Measurements from ENCODE around the gene CCDC91.
"Not testable (repeated sequence)": the region's sequence is repeated elsewhere in the genome, so short reads cannot be mapped to it uniquely, and the experiment has no call there.

The CCDC91 gene

GRCh38 chr12:28186500-28186899, 3.8 kb upstream of the CCDC91 start:
- no peak for DNase-seq

- DNase-seq, result peak; percentile 6
Measured at GRCh38 chr12:28189784-28190320, 404 bp upstream of the CCDC91 start.

GRCh38 chr12:28191051-28192048, 1.1 kb downstream of the CCDC91 start:
- no peak for DNase-seq

DNA sequence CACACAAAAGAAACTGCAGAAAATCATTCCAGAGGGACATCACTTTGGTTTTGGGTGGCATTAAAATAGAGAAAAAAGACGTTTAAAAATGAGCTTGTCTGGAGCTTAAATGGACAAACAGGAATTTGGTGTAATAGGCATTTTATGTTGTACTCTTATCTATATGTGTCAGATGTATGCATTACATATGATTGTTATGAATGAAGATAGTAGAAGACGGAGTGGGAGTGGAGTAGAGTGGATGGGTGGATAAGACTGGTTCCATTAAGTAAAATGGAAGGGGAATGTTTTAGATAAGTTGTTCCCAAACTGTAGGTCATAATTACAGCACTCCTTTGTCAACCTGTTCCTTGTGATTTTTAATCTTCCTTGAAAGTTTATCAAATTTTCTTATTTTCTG, 1.9 kb downstream of the CCDC91 start:
- no peak for DNase-seq

DNA sequence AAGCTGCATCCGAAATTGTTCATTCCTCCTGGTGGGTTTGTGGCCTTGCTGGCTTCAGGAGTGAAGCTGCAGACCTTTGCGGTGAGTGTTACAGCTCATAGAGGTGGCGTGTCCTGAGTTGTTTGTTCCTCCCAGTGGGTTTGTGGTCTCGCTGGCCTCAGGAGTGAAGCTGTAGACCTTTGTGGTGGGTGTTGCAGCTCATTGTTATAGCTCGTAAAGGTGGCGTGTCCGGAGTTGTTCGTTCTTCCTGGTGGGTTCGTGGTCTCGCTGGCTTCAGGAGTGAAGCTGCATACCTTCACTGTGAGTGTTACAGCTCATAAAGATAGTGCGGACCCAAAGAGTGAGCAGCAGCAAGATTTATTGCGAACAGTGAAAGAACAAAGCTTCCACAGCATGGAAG, 4.4 kb downstream of the CCDC91 start:
- DNase-seq, result not testable (repeated sequence)

- DNase-seq, result not testable (repeated sequence)
Measured at GRCh38 chr12:28201136-28201535, 10.9 kb downstream of the CCDC91 start.

DNA sequence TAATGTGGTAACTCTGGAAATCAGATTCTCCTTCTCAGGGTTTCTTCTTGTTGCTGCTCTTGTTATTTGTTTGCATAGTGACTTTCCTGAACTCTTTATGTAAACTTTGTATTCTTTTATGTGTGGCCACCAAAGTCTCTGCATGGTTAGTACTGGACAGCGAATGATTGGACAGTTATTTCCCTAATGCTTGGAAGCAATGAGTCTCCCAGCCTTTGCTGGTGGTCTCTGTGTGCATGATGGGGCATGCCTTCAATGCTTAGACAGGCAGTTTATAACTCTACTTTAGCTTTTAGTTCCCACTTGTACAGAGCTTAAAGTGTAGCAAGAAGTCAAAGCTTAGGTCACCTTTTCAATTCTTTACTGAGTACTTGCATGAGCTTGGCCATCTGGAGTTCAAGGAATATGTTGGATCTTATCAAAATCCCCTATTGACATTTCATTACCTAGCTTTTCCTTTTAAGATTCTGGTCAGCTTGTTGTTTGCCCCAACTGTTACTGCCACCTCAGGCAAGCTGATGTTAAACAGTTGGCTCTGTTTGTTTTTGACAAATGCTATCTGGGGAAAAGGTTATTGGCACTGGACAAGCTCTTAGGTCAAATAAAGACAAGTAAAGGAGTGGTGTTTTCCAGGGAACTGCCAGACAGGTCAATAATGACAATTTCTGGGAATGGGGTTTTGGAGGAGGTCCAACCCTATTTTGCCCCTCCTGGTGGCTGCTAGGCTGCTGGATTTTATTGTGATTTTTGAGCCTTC, 12.3 kb downstream of the CCDC91 start:
- no peak for DNase-seq

DNA sequence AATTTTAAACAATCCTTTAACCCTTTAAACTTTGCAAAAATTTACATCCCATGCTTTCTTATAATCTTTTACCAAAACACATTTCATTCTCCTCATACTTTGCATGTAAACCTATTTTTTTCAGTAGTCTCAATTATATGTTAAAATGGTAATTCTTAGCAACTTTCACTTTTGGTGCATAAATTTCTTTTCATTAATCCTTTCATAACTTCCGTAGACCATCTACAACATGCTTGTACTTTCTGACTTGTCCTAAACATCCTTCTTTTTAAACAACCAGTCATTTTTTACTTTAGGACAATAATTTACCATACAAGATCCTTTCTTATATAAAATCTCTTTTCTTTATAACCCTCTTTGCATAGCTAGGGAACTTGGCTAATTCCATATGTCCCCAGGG, 19.5 kb downstream of the CCDC91 start:
- peak; percentile 0 for DNase-seq

DNA sequence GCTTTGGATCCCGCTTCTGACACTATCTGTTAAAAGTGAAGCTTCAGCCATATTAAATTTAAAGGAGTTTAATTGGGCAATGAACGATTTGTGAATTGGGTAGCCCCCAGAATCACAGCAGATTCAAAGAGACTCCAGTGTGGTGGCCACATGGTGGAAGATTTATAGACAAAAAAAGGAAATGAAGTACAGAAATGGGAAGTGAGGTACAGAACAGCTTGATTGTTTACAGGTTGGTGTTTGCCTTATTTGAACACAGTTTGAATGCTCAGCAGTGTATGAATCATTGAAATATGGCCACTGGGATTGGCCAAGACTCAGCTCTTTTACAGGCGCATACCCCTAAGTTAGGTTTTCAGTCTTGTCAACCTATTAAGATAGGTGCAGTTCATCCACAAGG, 21.9 kb downstream of the CCDC91 start:
- no peak for DNase-seq

GRCh38 chr12:28215021-28215420, 24.8 kb downstream of the CCDC91 start:
- no peak for DNase-seq

DNA sequence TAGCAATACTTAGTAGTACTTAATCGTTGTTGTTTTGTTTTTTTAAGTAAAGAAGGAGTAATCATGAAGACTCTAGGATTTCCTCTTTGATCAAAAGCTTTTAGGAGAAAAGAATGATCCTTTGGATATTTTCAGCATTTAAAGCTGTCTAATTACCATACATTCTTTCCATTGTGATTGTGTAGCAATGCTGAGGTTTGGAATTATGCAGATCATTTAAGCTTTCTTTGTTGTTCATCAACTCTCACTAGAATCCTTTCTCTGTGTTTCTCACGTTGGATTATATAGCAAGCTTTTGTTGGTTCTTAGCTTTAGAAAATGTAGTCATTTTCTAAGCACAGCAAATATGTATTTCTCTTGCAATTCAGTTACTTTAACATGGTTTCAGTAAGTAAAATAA, 25.8 kb downstream of the CCDC91 start:
- DNase-seq, result no peak

DNA sequence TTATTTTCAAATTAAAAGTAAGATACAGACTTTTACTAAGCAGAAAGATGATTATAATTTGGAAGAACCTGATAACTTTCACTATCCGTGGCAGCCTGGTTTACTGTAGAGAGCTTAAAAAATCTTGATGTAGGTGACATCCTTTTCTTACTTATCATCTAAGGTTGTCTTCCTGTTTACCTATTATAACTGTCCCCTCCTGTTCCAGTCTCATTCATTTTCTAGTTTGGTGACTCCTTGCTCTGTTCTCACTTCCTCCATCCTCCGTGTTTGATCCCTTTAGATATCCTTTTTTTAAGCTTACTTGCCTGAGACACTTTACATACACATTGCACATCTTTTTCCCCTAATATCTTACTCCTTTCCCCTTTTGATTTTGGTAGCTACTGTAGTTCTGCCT, 27.5 kb downstream of the CCDC91 start:
- DNase-seq, result no peak

DNA sequence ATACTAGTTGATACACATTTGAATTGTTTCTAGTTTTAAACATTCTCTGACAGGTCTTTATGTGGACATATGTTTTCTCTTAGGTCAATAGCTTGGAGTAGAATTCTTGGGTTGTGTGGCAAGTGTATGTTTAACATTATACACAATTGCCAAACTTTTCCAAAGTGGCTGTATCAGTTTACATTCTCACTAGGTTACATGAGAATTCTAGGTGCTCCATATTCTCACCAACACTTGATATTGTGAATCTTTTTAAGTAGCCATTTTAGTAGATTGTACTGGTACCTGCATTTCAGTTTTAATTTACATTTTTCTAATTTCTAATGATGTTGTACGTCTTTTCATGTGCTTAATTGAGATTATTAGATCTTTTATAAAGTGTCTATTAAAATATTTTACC, 28.6 kb downstream of the CCDC91 start:
- no peak for DNase-seq

GRCh38 chr12:28219827-28220226, 29.6 kb downstream of the CCDC91 start:
- no peak for DNase-seq

GRCh38 chr12:28222081-28222700, 31.9 kb downstream of the CCDC91 start:
- DNase-seq, result no peak

GRCh38 chr12:28223025-28223554, 32.8 kb downstream of the CCDC91 start:
- DNase-seq, result no peak

GRCh38 chr12:28223858-28224257, 33.6 kb downstream of the CCDC91 start:
- DNase-seq, result no peak

GRCh38 chr12:28226705-28227104, 36.4 kb downstream of the CCDC91 start:
- DNase-seq, result no peak

- no peak for DNase-seq
Measured at GRCh38 chr12:28227251-28227650, 37.0 kb downstream of the CCDC91 start.

DNA sequence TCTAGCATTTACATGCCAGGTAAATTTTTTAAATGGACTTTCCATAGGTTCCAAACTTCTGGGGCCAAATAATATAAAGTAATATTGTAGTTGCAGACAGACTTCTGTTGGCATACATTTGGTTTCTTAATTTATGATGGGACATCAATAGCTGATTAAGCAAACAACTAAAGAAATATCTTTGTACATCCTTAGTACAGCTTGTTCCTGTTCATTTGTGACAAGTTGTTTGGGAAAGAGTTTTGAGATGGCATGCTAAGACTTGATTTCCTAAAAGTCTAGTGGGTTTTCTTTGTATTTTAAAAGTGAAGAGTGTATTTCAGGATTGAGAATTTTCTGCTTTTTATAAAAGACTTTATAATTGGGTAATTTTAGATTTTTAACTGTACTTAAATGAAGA, 41.0 kb downstream of the CCDC91 start:
- no peak for DNase-seq

DNA sequence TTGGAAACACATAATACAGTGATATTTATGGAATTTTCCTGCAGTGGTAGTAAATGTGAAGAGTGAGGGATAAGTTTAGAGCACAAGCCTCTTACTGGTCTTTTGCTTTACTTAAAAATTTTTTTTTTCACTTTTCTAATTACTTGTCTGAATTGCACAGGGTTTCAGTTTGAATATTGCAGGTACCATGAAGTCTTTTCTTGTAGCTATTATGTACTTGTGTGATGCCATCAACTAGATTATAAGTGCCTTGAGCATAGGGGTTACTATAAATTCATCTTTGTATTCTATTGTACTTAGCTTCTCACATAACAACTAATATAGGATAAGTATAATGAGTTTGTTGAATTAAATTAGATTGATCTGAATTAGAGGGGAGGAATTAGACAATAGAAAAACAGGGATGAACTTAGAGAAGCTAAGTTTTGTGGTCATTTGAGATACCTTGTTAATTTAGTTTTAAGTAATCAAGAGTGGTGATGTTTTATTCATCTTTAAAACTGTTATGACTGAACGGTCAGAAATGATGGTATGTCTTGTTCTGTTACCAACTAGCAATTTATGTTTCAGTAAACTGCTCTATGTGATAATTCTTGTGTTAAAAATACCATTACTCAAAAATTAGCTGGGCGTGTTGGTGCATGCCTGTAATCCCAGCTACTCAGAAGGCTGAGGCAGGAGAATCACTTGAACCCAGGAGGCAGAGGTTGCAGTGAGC, 42.1 kb downstream of the CCDC91 start:
- no peak for DNase-seq

GRCh38 chr12:28234444-28234843, 44.2 kb downstream of the CCDC91 start:
- no peak for DNase-seq
